ENCODE data around the gene CHAC1.
"Not testable (repeated sequence)": the region's sequence is repeated elsewhere in the genome, so short reads cannot be mapped to it uniquely, and the experiment has no call there.

Gene CHAC1

GRCh38 chr15:40958723-40959122, 5.5 kb downstream of the CHAC1 start:
- DNase-seq: no peak

- no peak for DNase-seq
These were observed 6.3 kb downstream of the CHAC1 start for GRCh38 chr15:40959331-40960141.

DNA sequence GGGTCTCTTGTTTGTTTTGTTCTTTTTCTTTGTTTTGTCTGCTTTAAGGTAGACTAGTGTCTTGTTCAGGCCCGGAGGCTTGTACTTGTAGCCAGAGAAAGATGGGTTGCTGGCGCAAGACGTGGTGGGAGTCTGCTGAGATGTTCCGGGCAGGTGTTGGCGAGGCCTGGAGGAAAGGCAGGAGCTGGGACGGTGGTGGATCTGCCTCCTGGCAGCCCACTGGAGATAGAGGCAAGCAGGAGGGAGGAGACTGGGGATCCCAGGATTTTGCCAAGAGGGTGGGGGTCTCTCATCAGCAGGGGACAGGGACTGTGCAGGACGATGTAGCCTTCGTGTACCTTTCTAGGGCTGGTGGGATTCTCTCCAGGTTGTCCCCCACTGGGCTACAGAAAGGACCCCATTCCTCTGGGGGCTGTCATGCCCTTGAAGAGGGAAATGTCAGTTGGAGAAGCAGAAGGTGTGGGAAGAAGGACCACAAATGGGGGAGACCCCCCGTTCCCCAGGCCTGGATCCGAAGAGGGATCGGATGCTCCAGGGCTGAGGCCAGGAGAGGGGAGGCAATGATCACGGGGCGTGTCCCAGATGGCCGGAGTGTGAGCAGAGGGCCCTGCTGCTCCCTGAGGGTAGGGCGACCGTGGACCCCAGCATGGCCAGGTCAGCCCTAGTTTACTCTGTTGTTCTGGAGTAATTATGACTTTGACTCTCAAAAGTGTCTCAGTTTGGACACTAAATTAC, 7.0 kb downstream of the CHAC1 start:
- no peak for DNase-seq

DNA sequence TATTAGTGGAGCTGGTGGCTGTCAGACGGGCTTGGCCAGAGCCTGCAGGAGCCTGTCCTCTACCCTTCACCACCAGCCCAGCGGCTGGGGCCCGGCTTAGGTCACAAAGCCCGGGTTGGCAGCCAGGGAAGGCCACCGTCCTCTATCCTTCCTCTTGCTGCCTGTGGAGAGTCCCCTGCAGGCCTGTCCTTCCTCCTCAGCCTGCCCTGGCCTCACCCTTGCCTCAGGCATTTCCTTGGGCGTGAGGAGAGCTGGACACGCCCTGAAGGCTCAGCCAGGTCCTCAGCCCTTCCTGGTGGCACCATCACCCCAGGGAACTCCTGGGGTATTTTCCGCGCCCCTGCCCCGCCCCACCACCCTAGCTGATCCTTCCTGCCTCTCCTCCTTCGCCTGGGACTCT, 7.7 kb downstream of the CHAC1 start:
- no peak for DNase-seq

- DNase-seq: not testable (repeated sequence)
These were observed 8.5 kb downstream of the CHAC1 start for GRCh38 chr15:40961740-40962139.

DNA sequence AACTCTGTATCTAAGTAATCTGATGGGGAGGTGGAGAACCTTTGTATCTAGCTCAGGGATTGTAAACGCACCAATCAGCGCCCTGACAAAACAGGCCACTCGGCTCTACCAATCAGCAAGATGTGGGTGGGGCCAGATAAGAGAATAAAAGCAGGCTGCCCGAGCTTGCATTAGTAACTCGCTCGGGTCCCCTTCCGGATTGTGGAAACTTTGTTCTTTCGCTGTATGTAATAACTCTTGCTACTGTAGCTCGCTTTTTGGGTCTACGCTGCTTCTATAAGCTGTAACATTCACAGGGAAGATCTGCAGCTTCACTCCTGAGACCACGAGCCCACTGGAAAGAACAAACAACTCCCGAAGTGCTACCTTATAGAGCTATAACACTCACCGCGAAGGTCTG, 9.0 kb downstream of the CHAC1 start:
- DNase-seq: not testable (repeated sequence)

GRCh38 chr15:40963201-40963600, 9.9 kb downstream of the CHAC1 start:
- DNase-seq: no peak

GRCh38 chr15:40964006-40964405, 10.7 kb downstream of the CHAC1 start:
- DNase-seq: no peak

- no peak for DNase-seq
These were observed 11.4 kb downstream of the CHAC1 start for GRCh38 chr15:40964634-40965033.

DNA sequence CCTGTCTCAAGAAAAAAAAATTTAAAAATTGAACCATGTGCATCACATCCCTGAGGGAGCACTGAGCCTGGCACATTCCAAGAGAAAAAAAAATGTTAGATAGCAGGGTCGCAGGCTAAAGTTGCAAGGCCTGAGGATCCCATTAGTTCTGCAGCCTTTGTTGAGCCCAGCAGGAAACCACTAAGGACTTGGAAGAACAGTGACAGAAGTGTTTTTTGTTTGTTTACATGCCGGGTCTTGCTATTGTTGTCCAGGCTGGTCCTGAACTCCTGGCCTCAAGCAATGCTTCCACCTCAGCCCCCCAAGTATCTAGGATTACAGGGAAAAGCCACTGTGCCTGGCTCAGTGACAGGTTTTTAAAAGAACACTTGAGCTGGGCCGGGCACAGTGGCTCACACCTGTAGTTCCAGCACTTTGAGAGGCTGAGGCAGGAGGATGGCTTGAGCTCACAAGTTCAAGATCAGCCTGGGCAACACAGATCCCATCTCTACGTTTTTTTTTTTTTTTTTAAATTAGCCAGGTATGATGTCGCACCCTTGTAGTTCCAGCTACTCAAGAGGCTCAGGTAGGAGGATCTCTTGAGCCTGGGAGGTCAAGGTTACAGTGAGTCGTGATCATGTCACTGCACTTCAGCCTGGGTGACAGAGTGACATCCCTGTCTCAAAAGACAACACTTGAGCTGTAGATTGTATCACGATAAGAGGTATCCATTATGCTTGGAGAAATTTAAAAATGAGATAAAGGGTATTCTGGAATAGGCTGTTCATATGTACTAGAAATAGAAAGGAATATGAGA, 15.2 kb downstream of the CHAC1 start:
- no peak for DNase-seq

DNA sequence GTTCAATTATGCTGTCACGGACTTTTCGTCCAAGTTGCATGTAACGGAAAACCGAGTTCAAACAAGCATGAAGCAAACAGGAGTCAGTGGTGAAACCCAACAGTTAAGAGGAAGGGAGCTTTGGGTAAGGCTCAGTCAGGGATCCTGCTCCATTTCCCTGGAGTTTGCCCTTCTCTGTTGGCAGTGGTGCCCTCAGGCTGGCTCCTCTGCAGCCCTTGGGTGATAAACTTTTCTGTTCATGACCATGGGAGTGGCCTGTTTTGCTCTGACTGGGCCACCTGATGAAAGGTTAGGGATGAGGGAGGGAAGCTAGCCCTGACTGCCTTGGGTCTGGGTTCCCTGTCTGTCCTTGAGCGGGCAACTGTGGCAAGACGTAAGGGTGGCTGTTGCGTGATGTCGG, 16.1 kb downstream of the CHAC1 start:
- no peak for DNase-seq

GRCh38 chr15:40974879-40975278, 21.6 kb downstream of the CHAC1 start:
- DNase-seq: no peak

DNA sequence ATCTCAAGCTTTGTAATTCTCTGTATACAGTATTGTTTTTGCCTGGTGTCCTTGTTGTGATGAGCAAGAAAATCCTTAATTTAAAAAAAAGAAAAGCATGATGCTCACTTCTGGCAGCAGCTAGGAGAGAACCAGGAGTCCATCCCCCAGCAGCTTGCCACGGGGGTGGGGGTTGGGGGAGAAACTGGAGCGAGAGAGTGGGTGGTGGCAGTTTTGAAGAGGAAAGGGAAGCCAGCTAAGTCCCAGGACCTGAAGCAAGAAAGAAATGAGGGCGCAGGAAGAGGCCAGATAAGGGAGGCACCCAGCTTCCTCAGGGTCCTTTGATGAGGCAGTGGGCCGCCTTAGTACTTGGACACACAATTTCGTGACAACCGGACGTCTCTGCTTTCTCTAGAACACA, 23.5 kb downstream of the CHAC1 start:
- DNase-seq: no peak

- DNase-seq: no peak
These were observed 24.9 kb downstream of the CHAC1 start for GRCh38 chr15:40978141-40978540.

- DNase-seq: no peak
These were observed 25.3 kb downstream of the CHAC1 start for GRCh38 chr15:40978562-40978961.

DNA sequence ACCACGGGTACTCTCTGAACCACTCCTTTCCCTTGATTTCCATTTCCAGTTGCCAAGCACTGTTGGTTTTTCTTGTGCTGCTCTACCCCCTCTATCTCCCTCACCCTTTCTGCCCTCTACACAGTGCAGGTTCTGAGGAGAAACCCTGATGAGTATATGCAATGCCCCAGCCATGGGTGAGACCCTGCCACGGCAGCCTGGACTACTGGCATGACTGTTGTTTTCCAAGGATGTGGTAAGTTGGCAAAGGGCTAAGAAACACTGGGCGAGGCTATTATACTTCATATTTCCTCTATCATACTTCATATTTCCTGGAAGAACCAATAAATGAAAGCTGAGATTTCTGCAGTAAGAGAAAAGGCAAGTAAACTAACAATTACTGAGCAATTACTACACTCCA, 27.9 kb downstream of the CHAC1 start:
- no peak for DNase-seq

DNA sequence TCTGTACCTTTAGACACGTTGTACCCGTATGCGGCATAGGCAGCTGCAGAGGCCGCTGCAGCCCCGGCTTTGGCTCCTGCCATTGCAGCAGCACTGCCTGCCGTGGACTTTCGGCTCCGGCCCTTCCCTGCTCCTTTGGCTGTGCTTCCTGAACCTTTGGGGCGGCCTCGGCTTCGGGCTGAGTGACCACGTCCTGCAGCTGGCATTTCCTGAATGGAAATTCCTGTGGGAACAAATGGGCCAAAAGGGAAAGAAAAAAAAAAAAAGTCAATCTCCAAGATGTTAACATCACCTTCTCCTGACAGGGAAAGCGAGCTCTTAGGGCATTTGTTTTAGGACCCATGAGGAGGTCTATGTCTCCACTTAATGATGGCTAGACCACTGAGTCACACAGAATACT, 29.6 kb downstream of the CHAC1 start:
- DNase-seq: no peak

GRCh38 chr15:40984406-40984805, 31.1 kb downstream of the CHAC1 start:
- no peak for DNase-seq

DNA sequence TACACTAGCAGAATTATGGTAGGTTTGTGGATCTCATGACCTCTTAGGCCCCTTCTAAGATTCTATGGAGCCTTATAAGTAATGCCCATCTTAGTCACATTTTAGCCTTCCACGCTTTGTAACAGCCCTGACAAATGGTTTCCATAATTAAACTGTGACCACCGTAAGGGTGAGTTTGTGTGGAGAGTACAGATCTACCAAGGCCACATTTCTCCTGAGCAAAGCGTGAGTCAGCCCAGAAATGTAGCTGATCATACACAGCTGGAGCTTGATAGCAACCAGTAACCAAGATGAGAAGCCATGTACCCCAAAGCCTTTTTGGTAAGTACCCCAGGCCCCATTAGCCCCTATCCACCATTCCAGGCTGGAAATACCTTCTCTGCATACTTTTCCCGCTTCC, 31.7 kb downstream of the CHAC1 start:
- DNase-seq: no peak

DNA sequence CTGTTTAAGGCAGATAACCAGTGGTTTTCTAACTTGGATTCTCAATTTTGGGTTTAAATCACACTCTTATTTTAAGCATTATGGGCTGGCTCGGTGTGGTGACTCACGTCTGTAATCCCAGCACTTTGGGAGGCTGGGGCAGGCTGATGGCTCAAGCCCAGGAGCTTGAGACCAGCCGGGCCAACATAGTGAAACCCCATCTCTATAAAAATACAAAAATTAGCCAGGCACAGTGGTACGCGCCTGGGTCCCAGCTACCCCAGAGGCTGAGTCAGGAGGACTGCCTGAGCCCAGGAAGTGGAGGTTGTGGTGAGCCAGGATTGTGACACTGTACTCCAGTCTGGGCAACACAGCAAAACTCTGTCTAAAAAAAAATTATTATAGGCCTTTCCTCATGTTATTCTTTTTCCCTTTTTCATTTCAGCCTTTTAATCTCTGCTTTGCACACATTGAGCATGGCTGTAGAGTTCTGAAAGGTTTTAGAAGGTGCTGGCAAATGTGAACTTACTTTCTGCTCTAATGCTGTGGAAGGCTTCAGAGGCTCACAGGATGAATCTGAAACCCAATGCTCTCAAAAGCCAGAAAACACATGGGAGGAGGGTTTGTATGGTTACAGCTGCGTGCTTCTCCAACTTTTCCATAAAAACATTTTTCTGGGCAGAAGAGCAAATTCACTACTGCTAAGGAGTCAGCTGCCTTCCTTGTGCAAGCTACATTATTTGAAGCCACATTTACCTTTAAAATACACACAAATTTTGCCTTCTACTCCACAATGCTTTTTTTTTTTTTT, 32.5 kb downstream of the CHAC1 start:
- DNase-seq: no peak

GRCh38 chr15:40986820-40987219, 33.5 kb downstream of the CHAC1 start:
- DNase-seq: no peak

GRCh38 chr15:40988156-40988555, 34.9 kb downstream of the CHAC1 start:
- no peak for DNase-seq

GRCh38 chr15:40990080-40990479, 36.8 kb downstream of the CHAC1 start:
- no peak for DNase-seq

All from T-helper 9 cell (primary cell).